Measurements from ENCODE around the gene SPEF2. TPM values are rescaled to one million over a fixed set of nuclear protein-coding genes. Genes with fewer than 3 reads are reported as not detected.

Gene SPEF2
- polyA plus RNA-seq, 1 donor (not counting 4 experiments of a cell fraction or from before 2014, with no cell fraction given) = 1.6 TPM

GRCh38 chr5:35815089-35815936 is 197.7 kb downstream of the SPEF2 start:
- no peak overlapping the region for H3K27ac ChIP-seq (ENCODE audit: control insufficient read depth, insufficient read depth, low read length)
- peaks cover 6% of the 10 kb centered on the region for H3K27me3 ChIP-seq (ENCODE audit: control insufficient read depth, extremely low read depth, insufficient read depth, low read length)
- H3K4me1 ChIP-seq (ENCODE audit: control insufficient read depth, extremely low read depth, insufficient read depth, low read length) = no peaks in the 10 kb centered on the region
- TF ChIP-seq EZH2 (IDR thresholded peaks at IDR 0.05; ENCODE audit: low read length) (no peak), CTCF (optimal IDR thresholded peaks at IDR 0.05 in 1 of 3, IDR thresholded peaks at IDR 0.05 in 1 of 3, conservative IDR thresholded peaks at IDR 0.05 in 1 of 3; ENCODE audit: extremely low read depth in 1 of 3, insufficient read depth in 2 of 3, low read length in 3 of 3) (peak; percentile 55 to 73 (median 63))
- H3K36me3 ChIP-seq (ENCODE audit: control insufficient read depth in 2 of 2, extremely low read depth in 1 of 2, insufficient read depth in 2 of 2, low read length in 2 of 2) = no peaks in the 10 kb centered on the region
- no peaks in the 10 kb centered on the region for H4K20me1 ChIP-seq (ENCODE audit: control insufficient read depth, extremely low read depth, insufficient read depth, low read length)
- no peaks in the 10 kb centered on the region for H3K79me2 ChIP-seq (ENCODE audit: control insufficient read depth, insufficient read depth, low read length)
- H3K9me1 ChIP-seq (ENCODE audit: control insufficient read depth, extremely low read depth, insufficient read depth, low read length) = no peaks in the 10 kb centered on the region
- no peak overlapping the region for H2AFZ ChIP-seq (ENCODE audit: control insufficient read depth, low read length)
- no peak overlapping the region for H3K4me2 ChIP-seq (ENCODE audit: control insufficient read depth, extremely low read depth, insufficient read depth, low read depth, low read length)
- dilution Hi-C loops (cut with MboI; ENCODE audit: extremely low pct_ligation_motif_present, low sequenced_read_pairs) = no loop called here
- H3K4me3 ChIP-seq (ENCODE audit: control insufficient read depth in 2 of 3, extremely low read depth in 1 of 3, insufficient read depth in 2 of 3, low read depth in 1 of 3, low read length in 3 of 3) = no peak overlapping the region
- H3K9ac ChIP-seq (ENCODE audit: control insufficient read depth, extremely low read depth, insufficient read depth, low read length) = no peak overlapping the region
- no peak for FAIRE-seq
- no peak for DNase-seq (ENCODE audit: low read depth, low spot score)
- no peaks in the 10 kb centered on the region for H3K9me3 ChIP-seq (ENCODE audit: control insufficient read depth, low read depth, low read length)

GRCh38 chr5:35816881-35817521 is 199.3 kb downstream of the SPEF2 start:
- Histone ChIP-seq H2AFZ (ENCODE audit: control insufficient read depth, low read length) (no peak overlapping the region), H3K4me1 (ENCODE audit: control insufficient read depth, extremely low read depth, insufficient read depth, low read length) (no peaks in the 10 kb centered on the region), H3K9ac (ENCODE audit: control insufficient read depth, extremely low read depth, insufficient read depth, low read length) (no peak overlapping the region), H4K20me1 (ENCODE audit: control insufficient read depth, extremely low read depth, insufficient read depth, low read length) (no peaks in the 10 kb centered on the region), H3K27ac (ENCODE audit: control insufficient read depth, insufficient read depth, low read length) (no peak overlapping the region), H3K4me3 (ENCODE audit: control insufficient read depth in 2 of 3, extremely low read depth in 1 of 3, insufficient read depth in 2 of 3, low read depth in 1 of 3, low read length in 3 of 3) (no peak overlapping the region), H3K9me3 (ENCODE audit: control insufficient read depth, low read depth, low read length) (no peaks in the 10 kb centered on the region), H3K9me1 (ENCODE audit: control insufficient read depth, extremely low read depth, insufficient read depth, low read length) (no peaks in the 10 kb centered on the region), H3K36me3 (ENCODE audit: control insufficient read depth in 2 of 2, extremely low read depth in 1 of 2, insufficient read depth in 2 of 2, low read length in 2 of 2) (no peaks in the 10 kb centered on the region), H3K79me2 (ENCODE audit: control insufficient read depth, insufficient read depth, low read length) (no peaks in the 10 kb centered on the region), H3K4me2 (ENCODE audit: control insufficient read depth, extremely low read depth, insufficient read depth, low read depth, low read length) (no peak overlapping the region), H3K27me3 (ENCODE audit: control insufficient read depth, extremely low read depth, insufficient read depth, low read length) (peaks cover 6% of the 10 kb centered on the region)
- DNase-seq (ENCODE audit: low read depth, low spot score) (no peak), FAIRE-seq (peak; percentile 41)
- no peak for TF ChIP-seq EZH2 (IDR thresholded peaks at IDR 0.05; ENCODE audit: low read length)
- no peak for TF ChIP-seq CTCF (optimal IDR thresholded peaks at IDR 0.05 in 1 of 3, IDR thresholded peaks at IDR 0.05 in 1 of 3, conservative IDR thresholded peaks at IDR 0.05 in 1 of 3; ENCODE audit: extremely low read depth in 1 of 3, insufficient read depth in 2 of 3, low read length in 3 of 3)
- dilution Hi-C loops (cut with MboI; ENCODE audit: extremely low pct_ligation_motif_present, low sequenced_read_pairs) = no loop called here
